SK-N-SH treated with all-trans-retinoic acid at 6 μM for 48 hours (cell line): Measurements from ENCODE around the gene ACOXL.

ENCODE experiments used
- ATAC-seq: fragments of 200-7000 bp; cut with Tn5 transposase; 3 replicates; pipeline ENCODE4 v1.9.1; 2020; ENCODE audit warnings: mild to moderate bottlenecking, moderate library complexity
- ARNTL ChIP-seq: fragments of 450-650 bp; formaldehyde crosslinking; IDR thresholded peaks from 2 replicates; pipeline ENCODE4 v1.5.0; 2020; ENCODE audit warnings: low read depth, mild to moderate bottlenecking, moderate library complexity, borderline replicate concordance
- BACH2 ChIP-seq: fragments of 250-450 bp; sonication (Bioruptor Pico); IDR thresholded peaks from 2 replicates; pipeline ENCODE4 v1.9.0; 2021; ENCODE audit warnings: mild to moderate bottlenecking, borderline replicate concordance
- CSDC2 ChIP-seq: fragments of 250-450 bp; sonication (Bioruptor Pico); IDR thresholded peaks from 2 replicates; pipeline ENCODE4 v1.5.0; 2020; ENCODE audit warnings: mild to moderate bottlenecking, moderate library complexity
- CSRNP3 ChIP-seq: fragments of 250-450 bp; sonication (Bioruptor Pico); IDR thresholded peaks from 2 replicates; pipeline ENCODE4 v1.5.1; 2021; ENCODE audit warnings: mild to moderate bottlenecking, moderate library complexity
- ESRRG ChIP-seq: fragments of 250-450 bp; sonication (Bioruptor Pico); IDR thresholded peaks from 2 replicates; pipeline ENCODE4 v1.6.1; 2021; ENCODE audit warnings: mild to moderate bottlenecking
- GLIS3 ChIP-seq: fragments of 250-450 bp; sonication (Bioruptor Pico); IDR thresholded peaks from 2 replicates; pipeline ENCODE4 v1.5.0; 2020; ENCODE audit warnings: mild to moderate bottlenecking, moderate library complexity
- OSR1 ChIP-seq: fragments of 250-450 bp; sonication (Bioruptor Pico); IDR thresholded peaks from 2 replicates; pipeline ENCODE4 v1.8.0; 2022; ENCODE audit warnings: moderate library complexity, mild to moderate bottlenecking, inconsistent platforms
- POU6F1 ChIP-seq: fragments of 250-450 bp; sonication (Bioruptor Pico); IDR thresholded peaks from 2 replicates; pipeline ENCODE4 v1.8.0; 2021; ENCODE audit warnings: low read depth, mild to moderate bottlenecking, moderate library complexity, borderline replicate concordance
- PPARA ChIP-seq: fragments of 250-450 bp; sonication (Bioruptor Pico); IDR thresholded peaks from 2 replicates; pipeline ENCODE4 v1.5.0; 2020; ENCODE audit warnings: mild to moderate bottlenecking, borderline replicate concordance
- RARB ChIP-seq: fragments of 250-450 bp; sonication (Bioruptor Pico); IDR thresholded peaks from 2 replicates; pipeline ENCODE4 v1.8.0; 2021; ENCODE audit warnings: mild to moderate bottlenecking, moderate library complexity
- TCF4 ChIP-seq: fragments of 250-450 bp; sonication (Bioruptor Pico); IDR thresholded peaks from 2 replicates; pipeline ENCODE4 v1.8.0; 2021; ENCODE audit warnings: mild to moderate bottlenecking, moderate library complexity, borderline replicate concordance
- TOX ChIP-seq: fragments of 250-450 bp; sonication (Bioruptor Pico); IDR thresholded peaks from 2 replicates; pipeline ENCODE4 v1.8.0; 2021; ENCODE audit warnings: mild to moderate bottlenecking, moderate library complexity, borderline replicate concordance
- ZC3H10 ChIP-seq: fragments of 250-450 bp; sonication (Bioruptor Pico); IDR thresholded peaks from 2 replicates; pipeline ENCODE4 v1.5.1; 2021; ENCODE audit warnings: mild to moderate bottlenecking, moderate library complexity
- ZFP3 ChIP-seq: fragments of 250-450 bp; sonication (Bioruptor Pico); IDR thresholded peaks from 2 replicates; pipeline ENCODE4 v1.5.0; 2020; ENCODE audit warnings: mild to moderate bottlenecking, moderate library complexity
- ZFP30 ChIP-seq: fragments of 450-650 bp; formaldehyde crosslinking; IDR thresholded peaks from 2 replicates; pipeline ENCODE4 v1.5.0; 2022; ENCODE audit warnings: mild to moderate bottlenecking, moderate library complexity
- ZNF70 ChIP-seq: fragments of 450-650 bp; formaldehyde crosslinking; IDR thresholded peaks from 2 replicates; pipeline ENCODE4 v1.5.0; 2020; ENCODE audit warnings: mild to moderate bottlenecking, moderate library complexity
- ZNF8 ChIP-seq: fragments of 450-650 bp; formaldehyde crosslinking; IDR thresholded peaks from 2 replicates; pipeline ENCODE4 v1.5.0; 2020; ENCODE audit warnings: mild to moderate bottlenecking, moderate library complexity
- TF ChIP-seq, protein P1 (sequence below): fragments of 250-450 bp; sonication (Bioruptor Pico); IDR thresholded peaks from 2 replicates; pipeline ENCODE4 v1.5.0; 2020; ENCODE audit warnings: mild to moderate bottlenecking, moderate library complexity
- TF ChIP-seq, protein P2 (sequence below): fragments of 250-450 bp; sonication (Bioruptor Pico); IDR thresholded peaks from 2 replicates; pipeline ENCODE4 v1.8.0; 2020; ENCODE audit warnings: mild to moderate bottlenecking, moderate library complexity, borderline replicate concordance
- TF ChIP-seq, protein P3 (sequence below): fragments of 250-450 bp; sonication (Bioruptor Pico); IDR thresholded peaks from 2 replicates; pipeline ENCODE4 v1.5.1; 2020; ENCODE audit warnings: low read depth, mild to moderate bottlenecking, moderate library complexity

The ACOXL gene

GRCh38 chr2:111143107-111143842, 410.9 kb downstream of the ACOXL start:
- TF ChIP-seq PPARA (CRISPR knock-in tag), result no peak
- no peak for TF ChIP-seq ZNF8 (CRISPR knock-in tag)
- no peak for TF ChIP-seq ZFP30 (CRISPR knock-in tag)
- TF ChIP-seq, protein P1, sequence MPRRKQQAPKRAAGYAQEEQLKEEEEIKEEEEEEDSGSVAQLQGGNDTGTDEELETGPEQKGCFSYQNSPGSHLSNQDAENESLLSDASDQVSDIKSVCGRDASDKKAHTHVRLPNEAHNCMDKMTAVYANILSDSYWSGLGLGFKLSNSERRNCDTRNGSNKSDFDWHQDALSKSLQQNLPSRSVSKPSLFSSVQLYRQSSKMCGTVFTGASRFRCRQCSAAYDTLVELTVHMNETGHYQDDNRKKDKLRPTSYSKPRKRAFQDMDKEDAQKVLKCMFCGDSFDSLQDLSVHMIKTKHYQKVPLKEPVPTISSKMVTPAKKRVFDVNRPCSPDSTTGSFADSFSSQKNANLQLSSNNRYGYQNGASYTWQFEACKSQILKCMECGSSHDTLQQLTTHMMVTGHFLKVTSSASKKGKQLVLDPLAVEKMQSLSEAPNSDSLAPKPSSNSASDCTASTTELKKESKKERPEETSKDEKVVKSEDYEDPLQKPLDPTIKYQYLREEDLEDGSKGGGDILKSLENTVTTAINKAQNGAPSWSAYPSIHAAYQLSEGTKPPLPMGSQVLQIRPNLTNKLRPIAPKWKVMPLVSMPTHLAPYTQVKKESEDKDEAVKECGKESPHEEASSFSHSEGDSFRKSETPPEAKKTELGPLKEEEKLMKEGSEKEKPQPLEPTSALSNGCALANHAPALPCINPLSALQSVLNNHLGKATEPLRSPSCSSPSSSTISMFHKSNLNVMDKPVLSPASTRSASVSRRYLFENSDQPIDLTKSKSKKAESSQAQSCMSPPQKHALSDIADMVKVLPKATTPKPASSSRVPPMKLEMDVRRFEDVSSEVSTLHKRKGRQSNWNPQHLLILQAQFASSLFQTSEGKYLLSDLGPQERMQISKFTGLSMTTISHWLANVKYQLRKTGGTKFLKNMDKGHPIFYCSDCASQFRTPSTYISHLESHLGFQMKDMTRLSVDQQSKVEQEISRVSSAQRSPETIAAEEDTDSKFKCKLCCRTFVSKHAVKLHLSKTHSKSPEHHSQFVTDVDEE (CRISPR knock-in tag), result no peak
- no peak for TF ChIP-seq CSDC2
- TF ChIP-seq BACH2 (CRISPR knock-in tag), result no peak
- no peak for TF ChIP-seq OSR1 (CRISPR knock-in tag)
- no peak for TF ChIP-seq TCF4 (CRISPR knock-in tag)
- TF ChIP-seq ESRRG, result no peak
- TF ChIP-seq RARB (CRISPR knock-in tag), result no peak
- no peak for TF ChIP-seq TOX (CRISPR knock-in tag)
- TF ChIP-seq ZFP3 (CRISPR knock-in tag), result no peak
- TF ChIP-seq POU6F1 (CRISPR knock-in tag), result no peak
- no peak for TF ChIP-seq GLIS3 (CRISPR knock-in tag)
- no peak for TF ChIP-seq ZC3H10
- no peak for TF ChIP-seq ZNF70 (CRISPR knock-in tag)
- TF ChIP-seq CSRNP3 (CRISPR knock-in tag), result no peak
- TF ChIP-seq, protein P2, sequence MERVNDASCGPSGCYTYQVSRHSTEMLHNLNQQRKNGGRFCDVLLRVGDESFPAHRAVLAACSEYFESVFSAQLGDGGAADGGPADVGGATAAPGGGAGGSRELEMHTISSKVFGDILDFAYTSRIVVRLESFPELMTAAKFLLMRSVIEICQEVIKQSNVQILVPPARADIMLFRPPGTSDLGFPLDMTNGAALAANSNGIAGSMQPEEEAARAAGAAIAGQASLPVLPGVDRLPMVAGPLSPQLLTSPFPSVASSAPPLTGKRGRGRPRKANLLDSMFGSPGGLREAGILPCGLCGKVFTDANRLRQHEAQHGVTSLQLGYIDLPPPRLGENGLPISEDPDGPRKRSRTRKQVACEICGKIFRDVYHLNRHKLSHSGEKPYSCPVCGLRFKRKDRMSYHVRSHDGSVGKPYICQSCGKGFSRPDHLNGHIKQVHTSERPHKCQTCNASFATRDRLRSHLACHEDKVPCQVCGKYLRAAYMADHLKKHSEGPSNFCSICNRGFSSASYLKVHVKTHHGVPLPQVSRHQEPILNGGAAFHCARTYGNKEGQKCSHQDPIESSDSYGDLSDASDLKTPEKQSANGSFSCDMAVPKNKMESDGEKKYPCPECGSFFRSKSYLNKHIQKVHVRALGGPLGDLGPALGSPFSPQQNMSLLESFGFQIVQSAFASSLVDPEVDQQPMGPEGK (CRISPR knock-in tag), result no peak
- no peak for TF ChIP-seq ARNTL (CRISPR knock-in tag)
- TF ChIP-seq, all 23 proteins: peak for 0
- ATAC-seq, result no peak

- ATAC-seq, result no peak
- TF ChIP-seq, protein P2 (CRISPR knock-in tag), result no peak
- TF ChIP-seq TCF4 (CRISPR knock-in tag) (no peak), CSRNP3 (CRISPR knock-in tag) (no peak), ESRRG (no peak), RARB (CRISPR knock-in tag) (no peak), PPARA (CRISPR knock-in tag) (no peak), ZNF8 (CRISPR knock-in tag) (no peak), ARNTL (CRISPR knock-in tag) (no peak), BACH2 (CRISPR knock-in tag) (no peak), ZNF70 (CRISPR knock-in tag) (no peak), ZC3H10 (no peak), OSR1 (CRISPR knock-in tag) (no peak)
- TF ChIP-seq, protein P3, sequence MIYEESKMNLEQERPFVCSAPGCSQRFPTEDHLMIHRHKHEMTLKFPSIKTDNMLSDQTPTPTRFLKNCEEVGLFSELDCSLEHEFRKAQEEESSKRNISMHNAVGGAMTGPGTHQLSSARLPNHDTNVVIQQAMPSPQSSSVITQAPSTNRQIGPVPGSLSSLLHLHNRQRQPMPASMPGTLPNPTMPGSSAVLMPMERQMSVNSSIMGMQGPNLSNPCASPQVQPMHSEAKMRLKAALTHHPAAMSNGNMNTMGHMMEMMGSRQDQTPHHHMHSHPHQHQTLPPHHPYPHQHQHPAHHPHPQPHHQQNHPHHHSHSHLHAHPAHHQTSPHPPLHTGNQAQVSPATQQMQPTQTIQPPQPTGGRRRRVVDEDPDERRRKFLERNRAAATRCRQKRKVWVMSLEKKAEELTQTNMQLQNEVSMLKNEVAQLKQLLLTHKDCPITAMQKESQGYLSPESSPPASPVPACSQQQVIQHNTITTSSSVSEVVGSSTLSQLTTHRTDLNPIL (CRISPR knock-in tag), result no peak
- TF ChIP-seq, protein P1 (CRISPR knock-in tag), result no peak
Measured at GRCh38 chr2:111143843-111144198, 411.4 kb downstream of the ACOXL start.
